HFFc6 (cell line): Measurements from ENCODE around the gene ARHGAP22. TPM values are rescaled to one million over a fixed set of nuclear protein-coding genes. Genes with fewer than 3 reads are reported as not detected.

Source experiments
- DNase-seq: peaks from one replicate; pipeline ENCODE4 v3.0.0-alpha.2; 2018
- H3K27ac Mint-ChIP-seq: 2 replicates; pipeline ENCODE4 v1.8.0; 2020; ENCODE audit warnings: mild to moderate bottlenecking, mixed read lengths
- H3K27me3 Mint-ChIP-seq: 2 replicates; pipeline ENCODE4 v1.8.0; 2021; ENCODE audit warnings: mild to moderate bottlenecking, moderate library complexity, mixed read lengths; ENCODE audit not compliant: insufficient read depth
- H3K36me3 Mint-ChIP-seq: 2 replicates; pipeline ENCODE4 v1.8.0; 2021; ENCODE audit warnings: low read depth, mixed read lengths
- H3K4me1 Mint-ChIP-seq: 2 replicates; pipeline ENCODE4 v1.8.0; 2020; ENCODE audit warnings: low read depth, mixed read lengths
- H3K4me3 Mint-ChIP-seq: 2 replicates; pipeline ENCODE4 v1.8.0; 2020; ENCODE audit warnings: mild to moderate bottlenecking, moderate library complexity, mixed read lengths
- H3K9me3 Mint-ChIP-seq: 2 replicates; pipeline ENCODE4 v1.8.0; 2020; ENCODE audit warnings: mild to moderate bottlenecking, mixed read lengths
- CTCF ChIP-seq: fragments of 200-600 bp; sonication (generic); IDR thresholded peaks from 2 replicates; pipeline ENCODE4 v1.5.0; 2021; ENCODE audit warnings: antibody characterized with exemption, mild to moderate bottlenecking
- total RNA-seq, 6 experiments: library from RNA; stranded (reverse); fragmentation: NEBNext Ultra II Directional; extraction: Animal tissue kit (Norgen Biotek cat#: 25700); gene quantifications; 2 replicates in 1 of 6; 3 replicates in 5 of 6; pipeline ENCODE4 v1.2.3, GENCODE V29; 2021

Gene ARHGAP22
- total RNA-seq, 6 experiments from 2014 or later: 74.3 to 117 (median 95.7) TPM

DNA sequence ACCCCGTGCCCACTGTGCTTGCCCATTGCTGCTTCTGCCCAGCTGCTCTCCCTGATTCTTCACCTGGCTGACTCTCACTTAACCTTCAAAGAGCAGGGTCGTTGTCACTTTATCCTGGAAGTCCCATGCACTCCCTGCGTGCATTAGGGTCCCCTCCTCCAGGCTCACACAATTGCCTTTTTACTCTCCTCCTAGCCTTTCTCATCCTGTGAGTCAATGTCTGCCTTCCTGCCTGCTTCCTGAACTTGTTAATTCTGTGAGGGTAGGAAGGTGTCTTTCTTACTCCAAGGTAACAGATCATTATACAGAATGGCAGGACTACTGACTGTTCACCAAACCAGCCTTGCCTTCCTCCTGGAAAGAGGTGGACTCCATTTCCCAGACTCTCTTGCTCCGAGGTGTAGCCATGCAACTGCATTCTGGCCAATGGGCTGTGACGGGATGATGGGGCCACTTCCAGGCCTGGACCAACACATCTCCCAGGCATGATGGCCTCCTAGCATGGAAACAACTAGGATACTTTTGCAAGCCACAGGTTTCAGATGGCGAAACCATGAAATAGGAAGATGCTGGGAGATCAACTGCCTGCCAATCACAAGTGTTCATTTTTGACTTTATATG, 54.7 kb downstream of the ARHGAP22 start:
- Mint-ChIP-seq H3K27ac (peak overlapping the region; percentile 55), H3K36me3 (peaks cover 40% of the 10 kb centered on the region), H3K4me3 (no peak overlapping the region), H3K4me1 (peaks cover 55% of the 10 kb centered on the region), H3K27me3 (no peaks in the 10 kb centered on the region), H3K9me3 (no peaks in the 10 kb centered on the region)
- DNase-seq: no peak
- no peak for TF ChIP-seq CTCF

- TF ChIP-seq CTCF: no peak
- Mint-ChIP-seq H3K4me1 (peaks cover 56% of the 10 kb centered on the region), H3K4me3 (no peak overlapping the region), H3K36me3 (peaks cover 35% of the 10 kb centered on the region), H3K27ac (no peak overlapping the region), H3K9me3 (no peaks in the 10 kb centered on the region), H3K27me3 (no peaks in the 10 kb centered on the region)
- DNase-seq: no peak
These were observed 55.6 kb downstream of the ARHGAP22 start for GRCh38 chr10:48549236-48549635.

DNA sequence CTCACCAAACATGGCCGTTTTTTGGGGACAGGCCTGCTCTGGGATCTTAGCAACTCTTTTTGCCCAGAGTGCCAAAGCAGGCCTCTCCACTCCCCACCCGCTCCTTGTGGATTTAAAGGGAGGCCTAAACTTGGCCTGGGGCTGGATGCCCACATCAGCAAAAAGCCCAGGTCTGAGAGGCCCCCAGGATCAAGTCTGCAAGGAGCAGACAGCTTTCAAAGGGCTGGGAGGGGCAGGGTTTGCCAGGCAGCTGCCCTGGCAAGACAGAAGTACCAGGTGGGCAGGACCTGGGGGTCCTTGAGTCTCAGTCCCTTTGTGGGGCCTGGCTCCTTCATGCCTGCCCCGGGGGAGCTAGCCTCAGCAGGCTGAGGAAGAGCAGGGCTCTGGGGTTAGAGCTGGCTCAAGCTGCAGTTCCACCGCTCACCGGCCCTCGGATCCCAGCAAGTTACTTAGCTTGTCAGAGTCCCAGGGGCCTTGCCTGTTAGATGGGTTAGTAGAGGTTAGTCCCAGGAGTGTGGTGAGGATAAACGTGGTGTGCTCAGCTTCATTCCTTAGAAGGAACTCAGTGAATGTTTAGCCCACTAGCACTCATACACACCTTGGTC, 56.2 kb downstream of the ARHGAP22 start:
- Mint-ChIP-seq H3K27ac (peak overlapping the region; percentile 48; the same call in 1 of the 2 replicates), H3K4me1 (peaks cover 59% of the 10 kb centered on the region), H3K36me3 (peaks cover 32% of the 10 kb centered on the region)

DNA sequence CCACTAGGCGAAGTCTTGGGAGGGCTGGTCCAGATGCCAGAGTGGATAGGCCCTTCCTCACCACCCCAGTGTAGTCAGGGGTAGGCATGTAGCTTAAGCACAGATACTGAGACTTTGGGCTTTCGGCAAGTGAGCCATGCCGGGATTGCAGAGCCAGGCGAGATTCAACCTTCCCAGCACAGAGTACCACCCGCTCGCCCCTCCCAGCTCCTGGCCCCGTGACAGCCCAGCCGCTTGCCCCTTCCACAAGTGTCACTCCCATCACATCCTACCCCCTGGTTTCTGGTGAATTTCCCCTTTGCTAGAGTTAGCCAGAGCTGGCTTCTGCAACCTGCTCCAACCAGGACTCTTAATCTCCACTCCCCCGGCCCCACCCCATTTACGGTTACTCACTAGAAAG, 56.9 kb downstream of the ARHGAP22 start:
- no peaks in the 10 kb centered on the region for H3K9me3 Mint-ChIP-seq
- no peaks in the 10 kb centered on the region for H3K27me3 Mint-ChIP-seq
- H3K36me3 Mint-ChIP-seq: peaks cover 29% of the 10 kb centered on the region
- no peak for TF ChIP-seq CTCF
- no peak for DNase-seq
- no peak overlapping the region for H3K4me3 Mint-ChIP-seq
- peak overlapping the region; percentile 48 for H3K27ac Mint-ChIP-seq
- peaks cover 63% of the 10 kb centered on the region for H3K4me1 Mint-ChIP-seq

More for the DNA sequence above, 56.2 kb downstream of the ARHGAP22 start:
- no peaks in the 10 kb centered on the region for H3K27me3 Mint-ChIP-seq
- no peaks in the 10 kb centered on the region for H3K9me3 Mint-ChIP-seq
- H3K4me3 Mint-ChIP-seq: no peak overlapping the region
- no peak for DNase-seq
- TF ChIP-seq CTCF: no peak

GRCh38 chr10:48547061-48547895, 57.6 kb downstream of the ARHGAP22 start:
- no peak for TF ChIP-seq CTCF
- no peak for DNase-seq
- Mint-ChIP-seq H3K27ac (peak overlapping the region; percentile 48; the same call in 1 of the 2 replicates), H3K27me3 (no peaks in the 10 kb centered on the region), H3K9me3 (no peaks in the 10 kb centered on the region), H3K4me3 (no peak overlapping the region), H3K4me1 (peaks cover 70% of the 10 kb centered on the region), H3K36me3 (peaks cover 33% of the 10 kb centered on the region)
